ENCODE measurements around the gene MTUS2. TPM values are rescaled to one million over a fixed set of nuclear protein-coding genes. Genes with fewer than 3 reads are reported as not detected.

MTUS2 gene
- polyA plus RNA-seq, 1 donor from 2014 or later, result 0.06 TPM

DNA sequence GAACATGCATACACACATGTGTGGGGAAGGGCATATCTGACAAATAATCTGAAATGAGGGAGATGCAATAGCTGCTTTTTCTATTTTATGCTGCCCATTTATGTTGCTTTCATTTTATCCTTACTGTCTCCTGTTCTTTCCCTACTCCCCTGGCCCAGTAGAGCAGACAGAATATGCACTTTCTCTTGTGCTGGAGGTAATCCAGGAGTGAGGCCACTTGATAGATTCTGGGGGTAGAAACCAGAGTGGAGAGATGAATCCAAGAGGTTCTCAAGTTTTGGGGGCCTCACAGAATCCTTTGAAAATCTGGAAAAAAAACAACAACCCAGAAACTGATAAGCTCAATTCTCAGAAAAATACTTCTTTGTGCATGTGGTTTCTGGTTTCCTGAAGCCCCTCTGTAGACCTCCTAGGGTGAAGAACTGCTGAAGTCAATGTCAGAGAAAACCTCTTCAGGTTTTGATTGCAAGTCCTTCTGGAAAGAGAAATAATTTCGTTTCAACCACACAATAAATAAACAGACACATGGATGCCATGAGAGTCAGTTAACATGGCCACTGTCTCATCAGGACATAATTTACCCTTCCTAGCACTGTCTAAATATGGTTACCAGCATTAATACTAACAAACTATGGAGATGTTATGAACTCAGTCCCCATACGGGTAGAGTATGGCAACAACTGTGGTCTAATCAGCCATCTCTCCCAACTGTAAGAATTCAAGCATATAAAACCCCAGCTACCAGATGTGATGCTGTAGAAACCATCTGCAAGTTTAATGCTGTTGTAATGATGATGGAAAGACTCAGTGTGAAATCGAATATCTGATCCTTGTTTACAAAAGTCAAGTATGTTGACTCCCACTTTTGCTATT, 419.8 kb downstream of the MTUS2 start:
- peaks cover 2% of the 10 kb centered on the region for H3K36me3 Mint-ChIP-seq
- H3K4me1 Mint-ChIP-seq, result peaks cover 0 to 5% (median 0%) of the 10 kb centered on the region in 3 donors
- H3K27ac Mint-ChIP-seq, result no peak overlapping the region
- peaks cover 6% of the 10 kb centered on the region for H3K27me3 Mint-ChIP-seq
- H3K9me3 Mint-ChIP-seq, result peaks cover 2 to 4% (median 3%) of the 10 kb centered on the region in 3 donors
- no peak overlapping the region for H3K4me3 Mint-ChIP-seq

DNA sequence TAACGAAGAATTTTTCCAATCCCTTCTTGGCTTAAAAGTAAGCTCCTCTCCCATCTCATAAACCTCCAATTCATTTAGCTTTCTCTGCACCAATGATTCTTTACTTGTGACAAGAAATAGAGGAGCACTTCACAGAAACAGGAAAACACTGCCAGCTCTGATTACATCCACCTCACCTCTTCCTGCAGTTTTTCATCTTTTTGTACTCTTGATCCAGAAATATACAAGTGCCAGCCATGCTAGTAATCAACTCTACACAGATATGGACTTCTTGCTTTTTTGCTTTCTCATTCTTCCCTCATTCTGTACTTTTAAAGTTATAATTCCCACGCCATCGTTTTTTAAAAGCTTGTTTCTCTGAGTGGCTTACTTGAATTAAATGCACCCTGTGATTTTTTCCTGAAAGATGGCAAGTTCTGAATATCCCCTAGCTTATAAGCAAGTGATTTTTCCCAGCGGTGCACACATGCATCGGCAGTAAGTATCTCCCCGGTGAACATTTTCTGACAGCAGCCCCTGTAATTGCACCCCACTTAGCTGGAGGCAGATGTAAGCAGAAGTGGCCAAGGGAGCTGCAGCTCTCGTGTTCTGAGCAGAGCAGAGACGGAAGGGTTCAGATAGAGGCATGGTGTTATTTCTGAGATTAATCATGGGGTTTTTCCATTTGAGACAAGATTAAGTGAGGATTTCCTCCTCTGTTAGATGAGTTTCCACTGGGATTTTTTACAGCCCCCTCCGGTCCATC, 434.7 kb downstream of the MTUS2 start:
- Mint-ChIP-seq H3K4me1 (no peaks in the 10 kb centered on the region), H3K27ac (no peak overlapping the region), H3K36me3 (no peaks in the 10 kb centered on the region), H3K27me3 (peaks cover 17% of the 10 kb centered on the region), H3K9me3 (peaks cover 0 to 3% (median 0%) of the 10 kb centered on the region in 3 donors), H3K4me3 (no peak overlapping the region)

DNA sequence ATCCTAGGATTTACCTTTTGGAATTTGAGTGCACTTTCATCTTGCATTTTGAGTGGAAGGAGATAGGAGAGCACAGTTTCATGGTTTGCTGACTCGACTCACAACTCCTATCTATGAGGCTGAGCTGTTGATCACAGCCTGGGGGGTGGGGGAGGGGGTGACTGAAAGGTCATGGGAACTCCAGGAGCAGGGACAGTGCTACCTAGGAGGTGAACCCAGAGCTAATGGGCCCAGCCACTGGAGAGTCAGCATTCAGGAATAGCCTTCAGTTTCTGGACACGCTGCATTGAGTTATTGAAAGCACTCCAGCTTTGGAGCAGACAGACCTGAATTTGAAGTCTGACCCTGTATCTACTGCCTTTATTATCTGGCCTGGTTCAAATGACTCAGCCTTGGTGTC, 435.4 kb downstream of the MTUS2 start:
- Mint-ChIP-seq H3K4me1 (no peaks in the 10 kb centered on the region), H3K36me3 (no peaks in the 10 kb centered on the region), H3K27ac (no peak overlapping the region), H3K4me3 (no peak overlapping the region), H3K27me3 (peaks cover 17% of the 10 kb centered on the region), H3K9me3 (peaks cover 0 to 3% (median 0%) of the 10 kb centered on the region in 3 donors)

DNA sequence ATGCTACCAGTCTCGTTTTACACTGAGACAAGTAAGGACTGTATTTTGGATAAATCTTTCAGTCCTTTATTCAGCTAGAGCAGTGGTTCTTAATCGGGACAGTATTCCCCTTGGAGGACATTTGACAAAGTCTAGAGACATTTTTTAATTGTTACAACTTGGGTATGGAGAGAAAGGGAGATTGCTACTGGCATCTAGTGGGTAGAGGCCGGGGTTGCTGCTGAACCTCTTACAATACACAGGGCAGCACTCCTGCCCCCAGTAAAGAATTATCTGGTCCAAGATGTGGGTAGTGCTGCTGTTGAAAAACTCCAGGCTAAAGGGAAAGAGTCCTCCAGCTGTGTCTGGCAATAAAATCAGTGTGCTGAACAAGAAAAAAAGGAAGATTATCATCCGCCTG, 440.5 kb downstream of the MTUS2 start:
- Mint-ChIP-seq H3K27ac (no peak overlapping the region), H3K36me3 (no peaks in the 10 kb centered on the region), H3K4me1 (no peaks in the 10 kb centered on the region), H3K9me3 (peaks cover 0 to 8% (median 2%) of the 10 kb centered on the region in 3 donors), H3K27me3 (peaks cover 10% of the 10 kb centered on the region), H3K4me3 (no peak overlapping the region)

DNA sequence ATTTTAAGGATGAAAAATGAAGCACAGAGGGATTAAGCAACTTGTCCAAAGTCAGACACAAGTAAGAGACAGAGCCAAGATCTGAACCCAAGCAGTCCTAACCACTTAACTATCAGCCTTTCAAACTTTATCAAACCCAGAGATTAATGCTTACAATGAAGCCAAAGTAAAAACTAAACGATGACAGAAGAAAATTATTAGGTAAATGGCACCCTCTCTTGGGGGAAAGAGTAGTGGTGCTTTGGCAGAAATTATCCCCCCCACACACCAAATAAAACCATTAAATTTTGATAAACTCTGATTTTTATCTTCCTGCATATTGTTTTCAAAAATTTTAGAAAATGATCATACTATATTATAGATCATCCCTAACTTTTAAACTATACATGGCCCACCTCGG, 446.1 kb downstream of the MTUS2 start:
- H3K4me3 Mint-ChIP-seq, result no peak overlapping the region
- no peaks in the 10 kb centered on the region for H3K36me3 Mint-ChIP-seq
- no peak overlapping the region for H3K27ac Mint-ChIP-seq
- H3K9me3 Mint-ChIP-seq, result peaks cover 1 to 8% (median 2%) of the 10 kb centered on the region in 3 donors
- H3K27me3 Mint-ChIP-seq, result peaks cover 3% of the 10 kb centered on the region
- no peaks in the 10 kb centered on the region for H3K4me1 Mint-ChIP-seq

DNA sequence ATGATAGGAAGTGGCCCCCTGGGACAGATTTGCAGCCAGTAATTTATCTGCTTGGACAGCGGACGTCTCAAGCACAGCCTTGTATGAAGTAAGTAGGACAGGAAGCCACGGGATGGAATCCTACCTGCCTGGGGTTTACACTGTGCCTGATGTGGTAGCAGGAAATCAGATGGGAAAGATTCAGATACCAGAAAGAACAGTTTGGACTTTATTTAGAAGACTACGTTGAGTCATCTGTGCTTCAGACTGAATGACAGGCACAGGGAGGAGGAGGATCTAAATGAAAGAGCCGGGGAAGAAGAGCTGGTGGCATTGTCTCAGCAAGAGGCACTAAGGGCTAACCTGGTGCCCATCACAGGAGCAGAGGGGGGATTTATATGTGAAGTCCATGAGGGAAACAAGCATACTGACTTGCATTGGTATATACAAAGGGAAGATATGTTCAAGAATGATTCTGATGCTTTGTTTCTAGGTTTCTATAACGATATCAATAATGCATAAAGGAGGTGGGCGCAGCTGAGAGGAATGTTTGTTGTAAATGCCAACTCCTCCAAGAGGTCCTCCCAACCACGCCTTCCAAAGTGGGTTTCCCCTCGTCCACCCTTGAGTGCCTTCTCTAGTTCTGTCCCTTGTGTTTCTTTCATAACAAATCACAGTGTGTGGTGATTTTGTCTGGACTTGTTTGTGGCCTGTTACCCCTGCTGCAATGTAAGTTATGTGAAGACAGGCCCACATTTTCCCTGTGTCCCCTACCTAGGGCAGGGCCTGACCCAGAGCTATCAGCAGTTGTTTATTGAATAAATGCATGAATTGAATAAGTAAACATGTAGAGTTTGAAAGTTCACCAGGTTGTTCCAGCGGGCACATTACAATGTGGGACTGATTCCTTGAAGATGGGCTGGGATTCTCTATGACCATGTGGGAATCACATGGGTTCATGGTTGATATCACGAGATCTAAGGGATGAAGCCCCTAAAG, 446.9 kb downstream of the MTUS2 start:
- H3K27me3 Mint-ChIP-seq, result peaks cover 3% of the 10 kb centered on the region

DNA sequence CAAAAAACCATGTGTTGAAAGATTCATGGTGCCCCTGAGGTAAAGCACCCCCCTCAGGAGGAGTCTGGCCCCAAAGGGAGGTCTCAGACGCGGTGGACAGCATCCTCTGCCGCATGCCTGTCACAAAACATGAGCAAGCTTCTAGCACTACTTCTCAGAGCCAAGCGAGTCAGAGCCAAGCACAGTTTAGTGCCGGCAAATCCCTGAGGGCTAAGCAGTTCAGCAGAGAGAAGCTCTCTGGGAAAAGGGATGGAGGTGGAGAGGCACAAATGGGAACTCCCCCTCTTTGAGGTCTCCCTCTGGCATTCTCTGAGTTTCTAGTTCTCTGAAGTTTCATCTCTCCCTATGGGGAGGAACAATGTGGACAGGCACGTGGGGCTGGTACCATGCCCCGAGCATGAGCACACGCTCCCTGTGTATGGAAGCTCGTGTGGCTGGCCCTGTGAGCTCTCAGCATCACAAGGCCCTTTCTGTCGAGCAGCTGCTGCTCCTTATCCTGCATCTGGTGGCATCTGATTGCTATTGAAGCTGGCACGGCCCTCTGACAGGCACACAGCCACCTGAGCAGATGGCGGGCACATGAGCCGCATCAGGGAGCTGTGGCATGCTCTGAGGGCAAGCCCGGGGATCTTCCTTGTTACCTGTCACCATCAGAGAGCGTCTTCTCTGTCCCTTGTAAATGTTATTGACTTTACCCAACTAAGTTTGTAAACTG, 450.3 kb downstream of the MTUS2 start:
- Mint-ChIP-seq H3K9me3 (peaks cover 0 to 4% (median 1%) of the 10 kb centered on the region in 3 donors), H3K27me3 (peaks cover 3% of the 10 kb centered on the region), H3K4me3 (no peak overlapping the region), H3K36me3 (no peaks in the 10 kb centered on the region), H3K27ac (no peak overlapping the region), H3K4me1 (no peaks in the 10 kb centered on the region)

More for the DNA sequence above, 446.9 kb downstream of the MTUS2 start:
- Mint-ChIP-seq H3K27ac (no peak overlapping the region), H3K36me3 (no peaks in the 10 kb centered on the region), H3K4me1 (no peaks in the 10 kb centered on the region), H3K9me3 (peaks cover 1 to 8% (median 2%) of the 10 kb centered on the region in 3 donors), H3K4me3 (no peak overlapping the region)

DNA sequence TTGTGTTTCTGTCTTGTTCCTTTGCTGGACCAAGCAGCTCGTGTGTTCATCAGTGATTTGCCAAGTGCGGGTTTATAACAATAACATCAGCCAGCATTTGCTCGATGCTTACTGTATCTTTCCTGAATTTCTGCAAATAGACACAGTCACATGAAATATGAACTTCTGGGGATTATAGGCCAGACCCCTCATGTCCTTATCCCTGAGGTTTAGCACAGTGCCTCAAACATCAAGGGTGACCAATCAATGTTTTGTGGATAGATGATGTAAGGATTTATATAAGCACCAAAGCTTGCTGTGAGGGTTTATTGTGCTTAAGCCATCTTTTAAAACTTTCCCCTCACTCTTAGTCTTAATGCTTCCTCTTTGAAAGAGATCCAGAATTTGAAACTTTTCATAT, 451.5 kb downstream of the MTUS2 start:
- Mint-ChIP-seq H3K9me3 (peaks cover 0 to 4% (median 4%) of the 10 kb centered on the region in 3 donors), H3K36me3 (no peaks in the 10 kb centered on the region), H3K27me3 (peaks cover 3% of the 10 kb centered on the region), H3K4me3 (no peak overlapping the region), H3K27ac (no peak overlapping the region), H3K4me1 (no peaks in the 10 kb centered on the region)

DNA sequence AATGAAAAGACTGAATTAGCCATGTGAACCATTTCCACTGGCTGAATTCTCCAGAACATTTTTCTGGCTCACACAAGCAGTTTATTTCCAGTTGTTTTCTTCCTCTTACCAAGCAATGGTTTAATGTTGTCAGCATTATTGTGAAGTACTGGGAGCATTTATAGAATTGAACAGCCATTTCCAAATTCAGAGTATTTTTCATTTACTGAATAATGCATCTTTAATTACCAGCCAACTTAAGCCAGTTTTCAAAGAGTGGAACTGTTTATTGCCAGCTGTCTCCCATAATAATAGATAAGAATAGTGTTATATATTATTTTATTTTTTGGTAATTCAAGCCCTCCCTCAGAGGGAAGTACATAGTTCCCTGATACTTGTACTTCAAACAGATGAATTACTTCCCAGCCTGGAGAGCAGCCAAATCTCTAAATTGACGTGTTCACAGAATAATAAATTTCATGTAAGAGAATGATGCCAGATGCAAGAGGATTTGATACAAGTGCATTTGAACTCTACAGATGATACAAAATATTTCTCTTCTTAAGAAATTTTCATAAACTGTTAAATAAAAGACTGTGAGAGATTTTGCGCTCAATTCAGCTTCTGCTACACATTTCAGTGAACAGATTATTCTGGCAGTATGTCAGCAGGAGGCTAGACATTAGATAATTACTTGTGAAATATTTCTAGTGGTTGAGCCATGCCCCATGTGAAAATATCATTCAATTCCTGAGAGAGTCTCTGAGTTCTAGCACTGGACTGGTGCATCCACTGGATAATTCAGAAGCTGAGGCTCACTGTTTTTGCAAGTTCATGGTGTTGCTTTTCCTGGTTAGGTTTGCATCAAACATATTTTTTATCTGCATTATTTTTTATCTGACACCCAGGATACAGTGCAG, 459.5 kb downstream of the MTUS2 start:
- peaks cover 0 to 4% (median 1%) of the 10 kb centered on the region in 3 donors for H3K9me3 Mint-ChIP-seq
- H3K27ac Mint-ChIP-seq, result no peak overlapping the region
- H3K4me1 Mint-ChIP-seq, result no peaks in the 10 kb centered on the region
- H3K27me3 Mint-ChIP-seq, result peaks cover 10% of the 10 kb centered on the region
- no peak overlapping the region for H3K4me3 Mint-ChIP-seq
- H3K36me3 Mint-ChIP-seq, result no peaks in the 10 kb centered on the region

DNA sequence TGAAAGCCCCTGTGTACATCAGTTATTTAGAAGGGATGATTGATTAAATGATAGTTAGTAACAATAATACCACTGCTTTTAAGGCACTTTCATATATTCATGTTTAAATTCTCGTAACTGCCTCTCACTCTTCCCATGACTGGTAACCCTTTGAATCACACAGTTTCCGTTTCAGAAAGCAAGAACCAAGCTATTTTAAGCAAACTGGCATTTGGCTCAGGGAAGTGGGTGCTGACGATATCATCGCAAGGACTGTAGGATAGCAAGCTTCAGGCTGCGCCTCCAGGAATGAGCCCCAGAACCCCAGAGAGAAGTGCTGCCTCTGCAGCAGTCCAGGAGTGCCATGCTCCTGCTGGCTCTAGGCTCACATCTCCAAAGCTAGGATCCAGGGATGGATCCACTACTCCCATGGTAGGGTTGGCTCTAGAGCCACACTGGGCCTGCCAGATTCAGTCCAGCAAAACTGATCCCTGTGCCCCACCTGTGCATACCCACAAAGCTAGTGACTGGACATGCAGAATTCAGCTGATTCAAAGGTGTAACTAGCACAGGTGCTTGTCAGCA, 461.9 kb downstream of the MTUS2 start:
- Mint-ChIP-seq H3K27me3 (peaks cover 11% of the 10 kb centered on the region), H3K4me1 (no peaks in the 10 kb centered on the region), H3K4me3 (no peak overlapping the region), H3K27ac (no peak overlapping the region), H3K36me3 (no peaks in the 10 kb centered on the region), H3K9me3 (peaks cover 0 to 1% (median 0%) of the 10 kb centered on the region in 3 donors)

DNA sequence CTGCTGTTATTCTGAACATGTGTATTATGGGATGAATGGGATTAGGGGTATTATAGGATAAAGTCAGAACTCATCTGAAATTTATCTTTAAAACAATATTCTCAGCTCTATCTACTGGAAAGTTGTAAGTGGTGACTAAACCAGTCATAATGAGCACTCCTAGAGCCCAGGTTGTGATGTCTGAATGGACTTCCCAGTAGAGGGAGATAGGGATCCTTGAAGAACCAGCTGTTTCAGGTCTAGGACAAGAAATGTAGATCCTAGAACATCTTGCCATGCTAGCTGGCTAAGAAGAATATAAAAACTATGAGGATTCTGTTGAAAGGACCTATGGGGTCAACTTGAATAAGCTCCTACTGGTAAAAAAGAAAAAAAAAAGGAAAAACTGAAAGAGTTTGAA, 464.6 kb downstream of the MTUS2 start:
- H3K9me3 Mint-ChIP-seq, result no peaks in the 10 kb centered on the region
- no peak overlapping the region for H3K27ac Mint-ChIP-seq
- no peak overlapping the region for H3K4me3 Mint-ChIP-seq
- peaks cover 9% of the 10 kb centered on the region for H3K27me3 Mint-ChIP-seq
- H3K36me3 Mint-ChIP-seq, result no peaks in the 10 kb centered on the region
- H3K4me1 Mint-ChIP-seq, result no peaks in the 10 kb centered on the region

DNA sequence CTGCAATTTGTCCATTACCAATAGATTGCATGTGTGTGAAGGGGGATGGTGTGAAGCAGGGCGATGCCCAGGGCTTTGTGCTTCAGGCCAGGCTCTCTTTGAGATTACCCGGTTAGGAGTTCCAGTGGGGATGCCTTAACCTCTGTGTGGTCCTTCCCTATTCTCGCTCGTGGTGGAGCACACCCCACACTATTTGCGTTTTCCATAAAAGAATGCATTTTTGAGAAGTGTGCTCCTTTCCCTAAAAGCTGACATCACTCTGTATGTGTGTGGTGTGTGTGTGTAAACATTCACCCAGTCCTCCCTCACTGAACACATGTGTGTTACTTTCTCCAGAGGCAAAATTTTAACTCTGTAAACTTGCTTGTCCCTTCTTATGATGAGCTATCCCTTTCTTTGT, 467.1 kb downstream of the MTUS2 start:
- H3K36me3 Mint-ChIP-seq, result no peaks in the 10 kb centered on the region
- H3K27me3 Mint-ChIP-seq, result peaks cover 10% of the 10 kb centered on the region
- no peak overlapping the region for H3K27ac Mint-ChIP-seq

DNA sequence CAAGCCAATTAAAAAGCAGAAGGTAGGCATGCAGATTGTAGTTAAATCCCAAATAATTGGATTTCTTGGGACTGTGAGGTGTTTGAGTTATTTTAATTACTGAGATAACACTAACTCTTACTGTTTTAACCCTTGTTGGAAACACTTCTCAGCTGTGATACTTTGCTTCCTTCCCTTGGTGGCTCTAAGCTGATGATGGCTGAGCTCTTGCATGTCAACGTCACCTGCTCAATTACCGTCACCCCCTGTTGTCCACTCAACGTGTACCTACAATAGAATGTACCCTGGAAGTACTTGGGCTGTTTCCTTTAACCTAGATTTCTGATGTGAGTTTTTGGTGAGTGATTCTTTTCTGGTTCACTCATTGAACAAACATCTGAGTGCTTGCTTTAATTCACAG, 471.9 kb downstream of the MTUS2 start:
- Mint-ChIP-seq H3K27ac (no peak overlapping the region), H3K4me1 (no peaks in the 10 kb centered on the region), H3K36me3 (peaks cover 3% of the 10 kb centered on the region), H3K27me3 (peaks cover 7% of the 10 kb centered on the region), H3K9me3 (peaks cover 0 to 3% (median 0%) of the 10 kb centered on the region in 3 donors), H3K4me3 (no peak overlapping the region)

More for the DNA sequence above, 467.1 kb downstream of the MTUS2 start:
- Mint-ChIP-seq H3K4me3 (no peak overlapping the region), H3K4me1 (no peaks in the 10 kb centered on the region), H3K9me3 (no peaks in the 10 kb centered on the region)

Data from IgD-negative memory B cell (primary cell).